Lower lobe of right lung (tissue), 2 donors: ENCODE results near the gene CD63. TPM values are rescaled to one million over a fixed set of nuclear protein-coding genes. Genes with fewer than 3 reads are reported as not detected.

Experiments
- ATAC-seq, 2 donors: fragments of 200-7000 bp; cut with Tn5 transposase; one replicate each; pipeline ENCODE4 v1.9.1; 2020 to 2022; ENCODE audit warnings: mild to moderate bottlenecking in 2 of 2, moderate library complexity in 2 of 2
- DNase-seq: peaks from one replicate; pipeline ENCODE4 v3.0.0-alpha.2; 2020
- H3K27ac ChIP-seq: fragments of 200-600 bp; one replicate; pipeline ENCODE4 v1.8.0; 2022
- H3K27me3 ChIP-seq: fragments of 200-600 bp; one replicate; pipeline ENCODE4 v1.8.0; 2022; ENCODE audit warnings: low read depth
- H3K36me3 ChIP-seq: fragments of 200-600 bp; one replicate; pipeline ENCODE4 v1.8.0; 2022; ENCODE audit warnings: mild to moderate bottlenecking
- H3K4me1 ChIP-seq: fragments of 200-600 bp; one replicate; pipeline ENCODE4 v1.8.0; 2022
- H3K4me3 ChIP-seq: fragments of 200-600 bp; one replicate; pipeline ENCODE4 v1.8.0; 2022; ENCODE audit warnings: mild to moderate bottlenecking
- H3K9me3 ChIP-seq: fragments of 200-600 bp; one replicate; pipeline ENCODE4 v1.8.0; 2022
- intact Hi-C: fragments of 100-400 bp; cut with DNase I; formaldehyde crosslinking; loops from one replicate; pipeline ENCODE4 v1.11.0; 2022
- total RNA-seq: library from RNA; stranded (reverse); fragmentation: NEBNext Ultra II Directional; extraction: Animal tissue kit (Norgen Biotek cat#: 25700); gene quantifications from one replicate; pipeline ENCODE4 v1.2.1, GENCODE V29; 2021
- TF ChIP-seq, protein P1 (sequence below): fragments of 200-600 bp; IDR thresholded peaks from one replicate; pipeline ENCODE4 v1.8.0; 2022; ENCODE audit warnings: antibody characterized with exemption, mild to moderate bottlenecking
- donor health status: DM: no; HTN: yes; CAD: no; lungs with severe emphysema.

CD63 gene
- total RNA-seq, 1 donor from 2014 or later: 1,142 TPM

DNA sequence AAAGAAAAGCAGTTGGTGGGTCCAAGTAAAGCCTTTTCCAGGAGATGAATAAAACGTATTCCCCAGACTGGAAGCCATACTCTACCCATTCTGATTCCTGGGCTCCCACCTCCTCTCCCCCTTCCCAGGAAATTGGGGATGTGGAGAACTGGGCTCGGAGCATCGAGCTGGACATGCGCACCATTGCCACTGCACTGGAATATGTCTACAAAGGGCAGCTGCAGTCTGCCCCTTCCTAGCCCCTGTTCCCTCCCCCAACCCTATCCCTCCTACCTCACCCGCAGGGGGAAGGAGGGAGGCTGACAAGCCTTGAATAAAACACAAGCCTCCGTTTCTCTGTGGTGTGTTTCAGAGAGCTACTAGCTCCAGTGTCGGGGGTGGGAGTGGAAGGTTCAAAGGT is 9.4 kb downstream of the CD63 start:
- intact Hi-C loops: no loop called here

DNA sequence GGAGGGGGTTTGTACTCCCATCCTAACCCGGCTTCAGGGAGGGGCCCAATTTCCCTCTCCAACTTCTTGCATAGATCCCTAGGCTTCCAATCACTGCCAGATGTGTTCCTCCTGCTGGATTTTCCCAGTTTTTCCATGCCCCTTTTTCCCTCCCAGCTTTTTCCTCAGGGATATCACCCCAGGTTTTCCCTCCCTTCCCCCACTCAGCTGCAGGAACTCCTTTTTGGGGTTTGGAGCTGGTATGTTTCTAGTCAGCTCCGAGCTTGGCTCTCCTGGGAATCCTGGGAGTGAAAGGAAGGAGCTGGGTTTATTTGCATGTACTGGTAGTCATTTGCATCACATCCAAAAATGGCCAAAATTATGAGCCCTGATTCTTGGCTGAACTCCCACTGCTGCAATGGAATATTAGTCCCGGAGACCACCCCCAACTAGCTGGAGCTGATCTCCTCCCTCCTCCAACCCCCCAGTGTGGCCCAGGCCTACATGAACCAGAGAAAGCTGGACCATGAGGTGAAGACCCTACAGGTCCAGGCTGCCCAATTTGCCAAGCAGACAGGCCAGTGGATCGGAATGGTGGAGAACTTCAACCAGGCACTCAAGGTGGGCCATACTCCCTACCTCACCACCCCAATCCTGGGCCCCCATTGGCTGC is 10.1 kb downstream of the CD63 start:
- Histone ChIP-seq H3K9me3 (no peaks in the 10 kb centered on the region), H3K36me3 (peaks cover 29% of the 10 kb centered on the region), H3K27me3 (no peaks in the 10 kb centered on the region), H3K4me3 (no peak overlapping the region), H3K27ac (peak overlapping the region; percentile 44), H3K4me1 (peaks cover 61% of the 10 kb centered on the region)
- ATAC-seq (no peak), DNase-seq (no peak)
- intact Hi-C loops: no loop called here
- TF ChIP-seq, protein P1, sequence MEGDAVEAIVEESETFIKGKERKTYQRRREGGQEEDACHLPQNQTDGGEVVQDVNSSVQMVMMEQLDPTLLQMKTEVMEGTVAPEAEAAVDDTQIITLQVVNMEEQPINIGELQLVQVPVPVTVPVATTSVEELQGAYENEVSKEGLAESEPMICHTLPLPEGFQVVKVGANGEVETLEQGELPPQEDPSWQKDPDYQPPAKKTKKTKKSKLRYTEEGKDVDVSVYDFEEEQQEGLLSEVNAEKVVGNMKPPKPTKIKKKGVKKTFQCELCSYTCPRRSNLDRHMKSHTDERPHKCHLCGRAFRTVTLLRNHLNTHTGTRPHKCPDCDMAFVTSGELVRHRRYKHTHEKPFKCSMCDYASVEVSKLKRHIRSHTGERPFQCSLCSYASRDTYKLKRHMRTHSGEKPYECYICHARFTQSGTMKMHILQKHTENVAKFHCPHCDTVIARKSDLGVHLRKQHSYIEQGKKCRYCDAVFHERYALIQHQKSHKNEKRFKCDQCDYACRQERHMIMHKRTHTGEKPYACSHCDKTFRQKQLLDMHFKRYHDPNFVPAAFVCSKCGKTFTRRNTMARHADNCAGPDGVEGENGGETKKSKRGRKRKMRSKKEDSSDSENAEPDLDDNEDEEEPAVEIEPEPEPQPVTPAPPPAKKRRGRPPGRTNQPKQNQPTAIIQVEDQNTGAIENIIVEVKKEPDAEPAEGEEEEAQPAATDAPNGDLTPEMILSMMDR: no peak

More for the DNA sequence above, 9.4 kb downstream of the CD63 start:
- H3K9me3 ChIP-seq: no peaks in the 10 kb centered on the region
- no peak for DNase-seq
- no peak for ATAC-seq
- TF ChIP-seq, protein P1: no peak
- peak overlapping the region; percentile 44 for H3K27ac ChIP-seq
- H3K27me3 ChIP-seq: no peaks in the 10 kb centered on the region
- peaks cover 61% of the 10 kb centered on the region for H3K4me1 ChIP-seq
- peaks cover 35% of the 10 kb centered on the region for H3K36me3 ChIP-seq
- H3K4me3 ChIP-seq: no peak overlapping the region

DNA sequence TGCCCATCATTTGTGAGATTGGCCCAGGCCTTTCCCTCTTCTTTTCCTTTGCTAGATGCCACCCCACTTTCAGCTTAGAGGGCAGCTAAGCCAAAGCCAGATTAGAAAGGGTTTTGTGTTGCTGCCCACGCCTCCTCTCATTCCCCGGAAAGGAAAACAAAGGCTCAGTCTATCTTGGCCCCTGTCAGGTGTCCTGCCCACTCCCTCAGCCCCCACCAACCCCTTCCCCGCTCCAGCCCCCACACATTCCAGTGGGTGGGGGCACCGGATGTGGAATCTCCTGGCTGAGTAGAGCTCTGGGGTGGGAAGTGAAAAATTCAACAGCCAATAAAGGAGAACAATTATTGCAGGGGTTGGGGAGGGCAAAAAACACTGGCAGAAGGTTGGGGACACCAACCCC is 10.8 kb downstream of the CD63 start:
- DNase-seq (no peak), ATAC-seq (no peak)
- TF ChIP-seq, protein P1: no peak
- H3K27me3 ChIP-seq: no peaks in the 10 kb centered on the region
- H3K27ac ChIP-seq: no peak overlapping the region
- no peak overlapping the region for H3K4me3 ChIP-seq
- no peaks in the 10 kb centered on the region for H3K9me3 ChIP-seq
- intact Hi-C loops: no loop called here
- H3K4me1 ChIP-seq: peaks cover 61% of the 10 kb centered on the region
- H3K36me3 ChIP-seq: peaks cover 22% of the 10 kb centered on the region

DNA sequence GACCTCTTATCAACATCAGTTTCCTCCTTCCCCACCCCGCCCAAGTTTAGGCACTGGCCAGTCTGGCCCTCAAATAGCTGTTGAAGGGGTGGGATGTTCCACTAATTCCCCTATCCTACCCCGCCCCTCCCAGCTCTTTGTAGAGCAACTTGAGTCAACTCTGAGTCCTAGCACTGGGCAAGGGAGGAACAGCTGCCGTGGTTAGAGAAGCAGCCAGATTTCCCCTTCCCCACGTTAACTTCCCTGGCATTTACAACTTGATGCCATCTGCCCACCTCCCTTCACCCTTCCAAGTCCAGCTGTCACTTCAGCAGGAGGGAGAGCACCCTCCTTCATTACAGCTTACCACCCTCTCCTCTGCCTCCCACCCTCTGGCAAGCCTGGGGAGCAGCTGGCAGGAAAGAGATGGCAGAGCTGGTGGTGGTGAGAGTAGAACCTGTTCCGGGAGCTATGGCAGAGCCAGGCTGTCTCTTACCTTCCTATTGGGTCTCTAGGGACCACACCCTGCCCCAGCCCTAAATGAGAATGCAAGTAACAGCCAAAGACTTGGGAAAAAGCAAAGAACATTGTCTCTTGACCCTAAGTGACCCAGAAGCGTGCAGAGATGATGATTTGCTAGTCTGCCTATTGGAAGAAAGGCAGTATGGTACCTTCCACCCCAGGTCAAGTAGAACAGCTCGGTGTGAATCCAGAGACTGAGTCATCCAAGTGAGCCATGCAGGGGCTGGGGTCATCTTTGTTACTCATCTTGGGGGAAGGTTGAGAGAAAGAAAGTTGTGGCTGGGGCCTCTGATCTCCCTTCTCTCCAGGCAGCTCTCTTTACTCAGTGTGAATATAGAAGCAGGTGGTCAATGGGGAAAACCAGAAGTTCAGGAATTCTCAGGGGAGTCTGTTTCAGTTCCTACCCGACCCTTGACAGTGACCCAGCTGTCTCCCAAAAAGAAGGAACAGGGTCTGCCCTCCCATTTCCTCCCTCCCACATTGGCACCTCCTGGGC is 11.5 kb downstream of the CD63 start:
- H3K4me1 ChIP-seq: peaks cover 61% of the 10 kb centered on the region
- peak overlapping the region; percentile 78 for H3K4me3 ChIP-seq
- no peak for DNase-seq
- peaks cover 16% of the 10 kb centered on the region for H3K36me3 ChIP-seq
- no peaks in the 10 kb centered on the region for H3K9me3 ChIP-seq
- intact Hi-C loops: no loop called here
- TF ChIP-seq, protein P1: no peak
- peak overlapping the region; percentile 90 for H3K27ac ChIP-seq
- no peak for ATAC-seq
- H3K27me3 ChIP-seq: no peaks in the 10 kb centered on the region

DNA sequence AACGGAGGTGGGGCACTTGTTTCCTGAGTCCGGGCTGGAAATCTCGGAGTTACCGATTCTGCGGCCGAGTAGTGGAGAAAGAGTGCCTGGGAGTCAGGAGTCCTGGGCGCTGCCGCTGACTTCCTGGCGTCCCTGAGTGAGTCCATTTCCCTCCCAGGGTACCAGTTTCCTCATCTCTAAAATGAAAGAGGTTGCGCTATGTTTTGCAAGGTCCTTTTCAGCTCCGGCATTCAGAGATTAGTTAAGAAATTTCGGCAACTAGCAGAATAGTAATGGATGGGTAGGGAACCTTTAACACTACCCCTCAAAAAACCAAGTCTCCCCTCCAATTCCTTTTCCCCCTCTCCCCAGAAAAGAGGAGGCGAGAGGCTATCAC is 12.2 kb downstream of the CD63 start:
- H3K27me3 ChIP-seq: no peaks in the 10 kb centered on the region
- H3K4me1 ChIP-seq: peaks cover 59% of the 10 kb centered on the region
- H3K27ac ChIP-seq: peak overlapping the region; percentile 90
- peak overlapping the region; percentile 78 for H3K4me3 ChIP-seq
- H3K36me3 ChIP-seq: peaks cover 16% of the 10 kb centered on the region
- no peaks in the 10 kb centered on the region for H3K9me3 ChIP-seq
- intact Hi-C loops: no loop called here
- peak; percentile 20 to 22 for ATAC-seq
- TF ChIP-seq, protein P1: no peak
- no peak for DNase-seq
